ENCODE measurements around the gene TRMT61A.

Gene TRMT61A

GRCh38 chr14:103548463-103549351, 19.7 kb downstream of the TRMT61A start:
- Histone ChIP-seq H3K27ac (ENCODE audit: low read length) (no peak overlapping the region), H3K4me3 (ENCODE audit: low read length) (no peak overlapping the region), H3K9me3 (ENCODE audit: control insufficient read depth, insufficient read depth, low read length) (no peaks in the 10 kb centered on the region), H3K36me3 (ENCODE audit: control insufficient read depth, insufficient read depth, low read length) (no peaks in the 10 kb centered on the region), H3K27me3 (ENCODE audit: control insufficient read depth, insufficient read depth, low read length) (no peaks in the 10 kb centered on the region), H3K4me1 (ENCODE audit: control insufficient read depth, insufficient read depth, low read length) (peaks cover 9% of the 10 kb centered on the region)
- DNase-seq (ENCODE audit: low read depth, low spot score), result no peak
- WGBS (ENCODE audit: insufficient coverage, insufficient read length), result no CpG with 5 or more reads among the region's 27 CpGs

GRCh38 chr14:103549361-103550311, 20.6 kb downstream of the TRMT61A start:
- Histone ChIP-seq H3K4me1 (ENCODE audit: control insufficient read depth, insufficient read depth, low read length) (peaks cover 4% of the 10 kb centered on the region), H3K9me3 (ENCODE audit: control insufficient read depth, insufficient read depth, low read length) (no peaks in the 10 kb centered on the region), H3K4me3 (ENCODE audit: low read length) (no peak overlapping the region), H3K36me3 (ENCODE audit: control insufficient read depth, insufficient read depth, low read length) (no peaks in the 10 kb centered on the region), H3K27ac (ENCODE audit: low read length) (no peak overlapping the region), H3K27me3 (ENCODE audit: control insufficient read depth, insufficient read depth, low read length) (no peaks in the 10 kb centered on the region)
- WGBS (ENCODE audit: insufficient coverage, insufficient read length), result no CpG with 5 or more reads among the region's 30 CpGs
- no peak for DNase-seq (ENCODE audit: low read depth, low spot score)

- Histone ChIP-seq H3K27ac (ENCODE audit: low read length) (no peak overlapping the region), H3K4me1 (ENCODE audit: control insufficient read depth, insufficient read depth, low read length) (peaks cover 3% of the 10 kb centered on the region), H3K4me3 (ENCODE audit: low read length) (no peak overlapping the region), H3K27me3 (ENCODE audit: control insufficient read depth, insufficient read depth, low read length) (no peaks in the 10 kb centered on the region), H3K9me3 (ENCODE audit: control insufficient read depth, insufficient read depth, low read length) (no peaks in the 10 kb centered on the region), H3K36me3 (ENCODE audit: control insufficient read depth, insufficient read depth, low read length) (no peaks in the 10 kb centered on the region)
- WGBS (ENCODE audit: insufficient coverage, insufficient read length), result no CpG with 5 or more reads among the region's 22 CpGs
- no peak for DNase-seq (ENCODE audit: low read depth, low spot score)
Measured at GRCh38 chr14:103550451-103551337, 21.7 kb downstream of the TRMT61A start.

- Histone ChIP-seq H3K27me3 (ENCODE audit: control insufficient read depth, insufficient read depth, low read length) (no peaks in the 10 kb centered on the region), H3K4me1 (ENCODE audit: control insufficient read depth, insufficient read depth, low read length) (peaks cover 3% of the 10 kb centered on the region), H3K27ac (ENCODE audit: low read length) (no peak overlapping the region), H3K4me3 (ENCODE audit: low read length) (no peak overlapping the region), H3K36me3 (ENCODE audit: control insufficient read depth, insufficient read depth, low read length) (no peaks in the 10 kb centered on the region), H3K9me3 (ENCODE audit: control insufficient read depth, insufficient read depth, low read length) (no peaks in the 10 kb centered on the region)
- WGBS (ENCODE audit: insufficient coverage, insufficient read length), result no CpG with 5 or more reads among the region's 17 CpGs
- DNase-seq (ENCODE audit: low read depth, low spot score), result no peak
Measured at GRCh38 chr14:103551338-103551762, 22.4 kb downstream of the TRMT61A start.

GRCh38 chr14:103552011-103552845, 23.2 kb downstream of the TRMT61A start:
- Histone ChIP-seq H3K27me3 (ENCODE audit: control insufficient read depth, insufficient read depth, low read length) (no peaks in the 10 kb centered on the region), H3K27ac (ENCODE audit: low read length) (no peak overlapping the region), H3K4me3 (ENCODE audit: low read length) (no peak overlapping the region), H3K9me3 (ENCODE audit: control insufficient read depth, insufficient read depth, low read length) (no peaks in the 10 kb centered on the region), H3K36me3 (ENCODE audit: control insufficient read depth, insufficient read depth, low read length) (no peaks in the 10 kb centered on the region), H3K4me1 (ENCODE audit: control insufficient read depth, insufficient read depth, low read length) (no peaks in the 10 kb centered on the region; the same call in 1 of the 2 replicates)
- WGBS (ENCODE audit: insufficient coverage, insufficient read length), result no CpG with 5 or more reads among the region's 18 CpGs
- DNase-seq (ENCODE audit: low read depth, low spot score), result no peak

GRCh38 chr14:103552846-103553210, 23.8 kb downstream of the TRMT61A start:
- H3K9me3 ChIP-seq (ENCODE audit: control insufficient read depth, insufficient read depth, low read length), result no peaks in the 10 kb centered on the region
- no peaks in the 10 kb centered on the region for H3K27me3 ChIP-seq (ENCODE audit: control insufficient read depth, insufficient read depth, low read length)
- no CpG with 5 or more reads among the region's 11 CpGs for WGBS (ENCODE audit: insufficient coverage, insufficient read length)
- H3K36me3 ChIP-seq (ENCODE audit: control insufficient read depth, insufficient read depth, low read length), result no peaks in the 10 kb centered on the region
- H3K4me1 ChIP-seq (ENCODE audit: control insufficient read depth, insufficient read depth, low read length), result no peaks in the 10 kb centered on the region; the same call in 1 of the 2 replicates
- no peak overlapping the region for H3K4me3 ChIP-seq (ENCODE audit: low read length)
- no peak overlapping the region for H3K27ac ChIP-seq (ENCODE audit: low read length)
- DNase-seq (ENCODE audit: low read depth, low spot score), result no peak

- no peak for DNase-seq (ENCODE audit: low read depth, low spot score)
- H3K4me1 ChIP-seq (ENCODE audit: control insufficient read depth, insufficient read depth, low read length), result no peaks in the 10 kb centered on the region; the same call in 1 of the 2 replicates
- no peaks in the 10 kb centered on the region for H3K27me3 ChIP-seq (ENCODE audit: control insufficient read depth, insufficient read depth, low read length)
- H3K27ac ChIP-seq (ENCODE audit: low read length), result no peak overlapping the region
- no CpG with 5 or more reads among the region's 15 CpGs for WGBS (ENCODE audit: insufficient coverage, insufficient read length)
- H3K36me3 ChIP-seq (ENCODE audit: control insufficient read depth, insufficient read depth, low read length), result peaks cover 3% of the 10 kb centered on the region; the same call in 1 of the 2 replicates
- H3K4me3 ChIP-seq (ENCODE audit: low read length), result no peak overlapping the region
- no peaks in the 10 kb centered on the region for H3K9me3 ChIP-seq (ENCODE audit: control insufficient read depth, insufficient read depth, low read length)
Measured at GRCh38 chr14:103555559-103556337, 26.8 kb downstream of the TRMT61A start.

GRCh38 chr14:103556946-103557758, 28.2 kb downstream of the TRMT61A start:
- WGBS (ENCODE audit: insufficient coverage, insufficient read length), result no CpG with 5 or more reads among the region's 15 CpGs
- no peak for DNase-seq (ENCODE audit: low read depth, low spot score)
- H3K36me3 ChIP-seq (ENCODE audit: control insufficient read depth, insufficient read depth, low read length), result peaks cover 3% of the 10 kb centered on the region; the same call in 1 of the 2 replicates
- H3K4me1 ChIP-seq (ENCODE audit: control insufficient read depth, insufficient read depth, low read length), result no peaks in the 10 kb centered on the region
- H3K27me3 ChIP-seq (ENCODE audit: control insufficient read depth, insufficient read depth, low read length), result no peaks in the 10 kb centered on the region
- H3K9me3 ChIP-seq (ENCODE audit: control insufficient read depth, insufficient read depth, low read length), result no peaks in the 10 kb centered on the region
- no peak overlapping the region for H3K27ac ChIP-seq (ENCODE audit: low read length)
- H3K4me3 ChIP-seq (ENCODE audit: low read length), result no peak overlapping the region
